Hematopoietic multipotent progenitor cell treated with erythropoietin and hydrocortisone succinate and interleukin-3 and kit ligand, for 8 days (in vitro differentiated cells): Measurements from ENCODE around the gene KIF6.
"Not testable (repeated sequence)": the region's sequence is repeated elsewhere in the genome, so short reads cannot be mapped to it uniquely, and the experiment has no call there.

Experiments used
- DNase-seq: peaks from one replicate; pipeline ENCODE4 v3.0.0-alpha.2; 2015

KIF6 gene

DNA sequence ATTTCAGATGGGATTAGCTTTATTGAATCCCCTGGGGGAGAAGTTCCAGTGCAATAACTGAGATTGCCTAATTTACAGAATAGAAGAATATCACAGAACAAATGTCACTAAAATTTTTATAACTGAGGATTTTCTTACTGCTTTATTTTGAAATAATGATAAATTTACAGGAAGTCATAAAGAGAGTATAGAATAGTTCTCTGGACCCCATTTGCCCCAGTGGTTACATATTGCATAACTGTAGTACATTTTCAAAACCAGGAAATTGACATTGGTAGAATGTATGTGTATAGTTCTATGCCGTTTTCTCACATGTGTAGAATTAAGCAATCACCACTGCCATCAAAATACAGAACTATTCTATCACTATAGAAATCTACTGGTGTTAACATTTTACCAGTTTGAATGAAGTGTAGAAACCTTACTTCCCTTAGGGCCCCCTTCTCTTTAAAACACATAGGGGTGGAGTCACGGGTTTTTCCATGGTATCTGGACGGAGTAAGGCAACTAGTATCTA lies 18.3 kb downstream of the KIF6 start:
- no peak for DNase-seq

- no peak for DNase-seq
Measured at GRCh38 chr6:39702265-39702664, 22.9 kb downstream of the KIF6 start.

DNA sequence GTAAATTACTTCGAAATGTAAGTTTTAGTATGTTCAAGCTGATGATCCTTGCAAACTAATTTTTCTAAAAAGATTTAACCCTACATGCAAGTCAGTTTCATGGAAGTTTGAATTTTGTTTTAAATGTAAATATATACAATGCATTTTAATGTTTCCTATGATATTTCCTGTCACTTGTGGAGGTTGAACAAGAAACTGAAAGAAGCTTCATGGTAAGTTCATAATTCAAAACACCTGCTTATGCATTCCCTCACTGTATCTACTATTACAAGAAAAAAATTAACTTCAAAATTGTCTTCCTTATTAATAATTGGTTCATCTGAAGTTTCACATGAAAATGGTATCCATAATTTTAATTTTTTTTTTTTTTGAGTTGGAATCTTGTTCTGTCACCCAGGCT lies 24.8 kb downstream of the KIF6 start:
- no peak for DNase-seq

DNA sequence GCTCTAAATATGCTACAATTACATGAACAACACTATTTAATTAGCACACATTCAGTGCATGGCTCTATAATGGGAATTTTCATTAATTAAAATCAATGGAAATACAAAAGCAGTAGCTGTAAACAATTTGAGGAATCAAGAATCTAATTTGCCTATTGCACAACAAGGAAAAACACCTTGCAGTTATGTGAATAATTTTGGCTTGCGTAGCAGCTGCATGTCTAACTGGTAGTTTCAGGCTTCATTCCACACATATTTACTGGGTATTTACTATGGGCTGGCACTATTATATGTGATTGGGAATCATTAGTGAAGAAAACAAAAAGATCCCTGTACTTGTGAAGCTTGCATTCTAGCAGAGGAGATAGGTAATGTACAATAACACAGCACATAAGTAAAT lies 26.4 kb downstream of the KIF6 start:
- no peak for DNase-seq

DNA sequence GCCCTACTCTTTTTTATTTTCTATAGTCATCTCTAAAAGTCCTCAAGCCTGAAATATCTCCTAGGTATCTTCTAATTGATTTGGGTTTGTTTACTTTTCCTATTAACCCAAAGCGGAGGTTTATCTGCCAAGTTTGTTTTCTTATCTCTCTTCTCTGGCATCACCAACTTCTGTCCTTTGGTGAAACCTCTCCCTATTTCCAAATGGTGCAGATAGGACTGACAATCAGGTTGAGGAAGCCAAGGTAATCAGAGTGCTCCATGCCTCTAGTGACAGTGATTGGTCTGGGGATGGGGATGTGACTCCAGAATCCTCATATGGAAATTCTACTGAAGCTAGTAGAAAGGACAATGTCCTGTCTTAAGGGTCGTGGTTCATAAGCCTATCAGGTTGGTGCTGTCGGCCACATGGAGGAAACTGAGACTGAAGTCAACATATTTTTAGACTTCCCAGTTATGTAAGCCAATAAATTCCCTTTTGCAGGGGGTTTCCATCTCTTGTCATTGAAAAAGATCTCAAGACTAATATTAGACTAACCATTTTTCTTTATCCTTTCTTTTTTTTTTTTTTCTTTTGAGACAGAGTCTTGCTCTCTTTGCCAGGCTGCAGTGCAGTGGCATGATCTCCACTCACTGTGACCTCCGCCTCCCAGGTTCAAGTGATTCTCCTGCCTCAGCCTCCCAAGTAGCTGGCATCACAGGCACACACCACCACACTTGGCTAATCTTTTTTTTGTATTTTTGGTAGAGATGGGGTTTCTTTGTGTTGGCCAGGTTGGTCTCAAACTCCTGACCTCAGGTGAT lies 28.0 kb downstream of the KIF6 start:
- no peak for DNase-seq

DNA sequence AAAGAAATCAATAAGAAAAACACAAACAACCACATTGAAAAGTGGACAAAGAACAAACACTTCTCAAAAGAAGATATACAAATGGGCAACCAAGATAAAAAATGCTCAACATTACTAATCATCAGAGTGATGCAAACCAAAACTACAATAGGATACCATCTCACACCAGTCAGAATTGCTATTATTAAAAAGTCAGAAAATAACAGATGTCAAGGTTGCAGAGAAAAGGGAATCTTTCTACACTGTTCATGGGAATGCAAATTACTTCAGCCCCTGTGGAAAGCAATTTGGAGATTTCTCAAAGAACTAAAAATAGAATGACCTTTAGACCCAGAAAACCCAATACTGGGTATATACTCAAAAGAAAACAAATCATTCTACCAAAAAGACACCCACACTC lies 29.8 kb downstream of the KIF6 start:
- no peak for DNase-seq

GRCh38 chr6:39693206-39693605 lies 32.0 kb downstream of the KIF6 start:
- no peak for DNase-seq

DNA sequence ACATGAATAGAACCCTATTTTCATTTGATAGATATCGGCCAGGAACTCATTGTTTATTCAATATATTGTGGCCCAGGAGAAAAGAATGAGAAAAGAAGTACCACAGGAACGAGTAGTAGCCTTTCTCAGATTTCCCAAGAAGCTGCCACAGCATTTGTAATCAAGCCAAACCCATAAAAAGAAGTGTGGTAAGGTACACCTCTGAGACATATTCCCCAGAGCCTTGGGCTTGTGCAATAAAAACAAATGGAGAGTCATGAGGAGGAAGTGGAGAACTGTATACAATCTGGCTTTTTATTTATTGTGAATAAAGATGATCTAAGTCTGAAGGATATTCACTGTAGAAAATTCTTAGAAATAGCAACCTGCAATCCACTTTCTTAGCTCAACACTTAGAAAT lies 36.7 kb downstream of the KIF6 start:
- no peak for DNase-seq

DNA sequence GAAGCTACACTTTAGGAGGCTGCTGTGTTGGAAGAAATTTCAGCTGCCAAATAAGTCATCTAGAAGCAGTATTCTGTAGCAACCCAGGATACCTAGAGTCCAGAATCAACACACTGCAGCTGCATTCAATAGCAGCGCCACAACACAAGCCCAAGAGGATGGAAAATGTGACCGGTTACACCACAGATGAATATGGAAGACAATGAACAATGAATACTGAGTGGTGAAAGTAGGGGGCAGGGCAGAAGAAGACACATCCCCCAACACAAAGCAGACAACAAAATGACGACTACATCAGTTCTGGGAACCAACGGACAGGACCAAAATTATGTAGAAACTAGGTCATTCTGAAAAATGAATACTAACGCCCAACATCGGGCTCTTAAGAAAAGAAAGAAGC lies 38.2 kb downstream of the KIF6 start:
- DNase-seq, result no peak

- no peak for DNase-seq
Measured at GRCh38 chr6:39685938-39686337, 39.3 kb downstream of the KIF6 start.

GRCh38 chr6:39685489-39685826 lies 39.8 kb downstream of the KIF6 start:
- no peak for DNase-seq

DNA sequence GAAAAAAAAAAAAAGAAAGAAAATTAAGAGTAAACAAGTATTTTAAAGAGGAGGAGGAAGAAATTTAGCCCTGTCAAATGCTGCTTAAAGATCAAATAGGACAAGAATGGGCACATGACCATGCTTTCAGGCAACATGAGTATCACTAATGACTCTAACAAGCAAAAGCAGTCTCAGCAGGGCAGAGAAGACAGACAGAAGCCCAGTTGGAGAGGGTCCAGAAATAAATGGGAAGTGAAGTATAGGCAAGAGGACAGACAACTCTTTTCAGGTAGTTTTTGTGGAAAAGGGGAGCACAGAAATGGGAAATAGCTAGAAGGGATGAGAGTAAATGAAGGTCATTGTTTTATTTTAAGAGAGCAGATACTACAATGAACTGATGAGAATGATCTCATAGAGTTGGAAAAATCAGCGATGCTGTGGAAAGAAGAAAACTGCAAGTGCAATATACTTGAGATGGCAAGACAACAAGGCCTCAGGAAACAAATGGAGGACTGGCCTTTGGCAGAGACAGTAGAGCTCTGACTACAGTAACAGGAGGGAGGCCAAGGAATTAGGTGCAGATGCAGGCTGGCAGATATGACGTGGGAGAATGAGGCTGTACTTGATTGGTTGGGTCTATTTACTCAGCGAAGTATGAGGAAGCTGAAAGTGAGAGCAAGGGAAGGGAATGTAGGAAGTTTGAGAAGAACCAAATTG lies 40.3 kb downstream of the KIF6 start:
- no peak for DNase-seq

- no peak for DNase-seq
Measured at GRCh38 chr6:39681674-39682121, 43.5 kb downstream of the KIF6 start.

GRCh38 chr6:39678914-39679313 lies 46.3 kb downstream of the KIF6 start:
- DNase-seq, result no peak

- DNase-seq, result not testable (repeated sequence)
Measured at GRCh38 chr6:39677318-39677717, 47.9 kb downstream of the KIF6 start.

GRCh38 chr6:39670519-39670918 lies 54.7 kb downstream of the KIF6 start:
- DNase-seq, result no peak

DNA sequence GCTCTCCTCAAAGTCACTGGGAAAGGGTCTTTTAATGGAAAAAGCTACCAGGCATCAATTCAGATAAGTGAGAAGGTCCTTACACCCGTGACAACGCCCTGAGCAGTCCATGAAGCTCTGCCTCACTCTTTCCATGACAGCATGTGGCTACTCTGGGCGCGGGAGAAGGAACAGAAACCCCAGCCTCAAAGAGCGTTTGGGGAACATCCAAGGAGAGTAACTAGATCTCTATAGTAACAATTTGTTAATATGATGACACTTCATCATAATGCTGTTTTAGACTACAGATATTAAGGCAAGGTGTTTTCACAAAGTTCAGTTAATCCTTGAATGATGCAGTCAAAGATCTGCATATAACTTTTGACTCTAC lies 55.2 kb downstream of the KIF6 start:
- no peak for DNase-seq

- DNase-seq, result no peak
Measured at GRCh38 chr6:39669207-39669972, 55.8 kb downstream of the KIF6 start.

DNA sequence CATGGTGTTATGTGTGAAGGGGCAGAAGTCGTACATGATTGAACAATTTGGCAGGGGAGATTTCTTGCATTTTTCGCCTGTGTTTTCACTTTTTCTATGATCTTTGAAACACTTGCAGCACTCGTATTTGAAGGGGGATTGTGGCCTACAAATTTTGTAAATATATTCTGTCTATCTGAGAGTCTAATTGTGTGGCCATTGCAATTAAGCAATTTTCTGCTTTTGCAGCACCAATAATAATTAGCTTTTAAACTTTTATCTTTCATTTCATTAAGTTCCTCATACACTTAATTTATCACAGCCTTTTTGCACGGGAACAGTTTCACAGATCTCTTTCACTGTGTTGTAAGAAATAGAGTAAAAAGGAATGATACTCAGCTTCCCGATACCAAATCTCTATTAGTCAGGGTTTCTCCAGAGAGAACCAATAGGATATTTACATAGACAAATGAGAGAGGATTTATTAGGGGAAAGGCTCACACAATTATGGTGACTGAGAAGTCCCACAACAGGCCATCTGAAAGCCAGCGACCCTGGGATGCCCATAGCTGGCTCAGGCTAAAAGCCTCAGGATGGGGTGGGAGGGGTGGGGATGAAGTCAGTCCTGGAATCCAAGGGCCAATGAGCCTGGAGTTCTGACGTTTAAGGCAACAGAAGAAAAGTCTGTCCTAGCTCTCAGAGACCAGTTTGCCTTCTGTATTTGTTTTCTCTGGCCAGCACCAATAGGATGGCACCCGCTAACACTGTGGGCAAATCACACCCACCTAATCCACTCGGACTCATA lies 58.3 kb downstream of the KIF6 start:
- DNase-seq, result no peak

DNA sequence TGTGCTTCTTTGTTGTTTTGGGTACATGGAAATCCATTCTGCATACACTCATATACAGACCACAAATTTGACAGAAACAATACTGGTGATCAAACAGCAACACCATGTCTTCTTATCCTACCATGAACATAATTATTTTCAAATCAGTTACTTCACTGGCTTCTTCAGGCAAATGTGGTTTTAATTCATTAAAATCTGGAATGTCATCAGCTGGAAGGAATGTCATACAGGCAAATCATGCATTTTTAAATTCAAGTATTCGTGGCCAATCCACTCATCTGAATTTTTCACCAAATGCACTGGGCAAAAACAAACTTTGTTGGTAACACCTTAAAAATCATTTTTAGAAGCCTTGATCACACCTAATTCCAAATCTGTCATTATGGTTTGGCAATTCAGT lies 59.3 kb downstream of the KIF6 start:
- no peak for DNase-seq

- no peak for DNase-seq
Measured at GRCh38 chr6:39664173-39664572, 61.0 kb downstream of the KIF6 start.

DNA sequence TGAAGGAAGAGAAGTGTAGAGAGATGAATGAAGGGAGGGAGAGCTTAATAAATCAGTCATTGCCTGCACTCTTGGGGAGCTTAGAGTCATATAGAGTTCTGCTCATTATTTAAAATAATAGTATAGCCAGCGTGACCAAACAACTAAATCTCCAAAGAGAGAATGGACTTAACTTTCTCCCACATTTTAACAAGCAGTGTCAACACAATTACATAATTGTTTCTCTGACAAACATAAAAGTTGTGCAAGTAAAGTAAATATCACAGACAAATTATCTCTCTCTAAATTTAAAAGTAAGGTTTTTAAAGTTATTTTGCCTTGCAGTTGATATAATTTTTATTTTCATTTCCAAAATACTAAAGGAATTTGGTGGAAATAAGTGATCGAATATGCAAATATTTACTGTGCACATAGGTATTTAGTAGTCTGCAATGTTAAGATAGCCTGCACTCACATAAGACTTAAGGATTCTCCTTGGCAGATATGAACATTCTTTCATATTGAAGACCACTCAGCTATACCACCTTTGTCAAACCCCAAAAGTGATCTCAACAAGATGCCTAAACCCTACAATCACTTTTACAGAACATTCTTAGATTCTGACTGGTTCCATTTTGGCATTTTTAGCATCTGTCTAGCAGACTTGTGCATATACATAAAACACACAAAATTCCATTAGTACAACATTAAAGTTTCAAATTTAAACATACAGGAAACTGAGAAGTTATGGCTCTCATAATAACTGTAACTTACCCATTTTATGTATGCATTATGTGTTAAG lies 67.7 kb downstream of the KIF6 start:
- DNase-seq, result no peak
